Smooth muscle cell (in vitro differentiated cells): ENCODE results near the gene COPB1. TPM values are rescaled to one million over a fixed set of nuclear protein-coding genes. Genes with fewer than 3 reads are reported as not detected.
A peak's percentile ranks its signal among the peaks of the same experiment; 100 is the strongest.

Experiments used
- DNase-seq: peaks from one replicate; lab custom pipeline; 2025; ENCODE audit not compliant: unreplicated experiment; lab: John Stamatoyannopoulos, UW
- H2AFZ ChIP-seq: fragments of 200-600 bp; sonication (generic); 2 replicates; pipeline ENCODE4 v1.6.0; 2016; ENCODE audit warnings: antibody characterized with exemption, low read depth, mild to moderate bottlenecking
- H3F3A ChIP-seq: fragments of 200-600 bp; sonication (generic); 2 replicates; pipeline ENCODE4 v1.6.0; 2017; ENCODE audit warnings: antibody characterized with exemption, low read depth
- H3K27ac ChIP-seq: fragments of 200-600 bp; sonication (generic); 2 replicates; pipeline ENCODE4 v1.5.1; 2016; ENCODE audit warnings: low read depth, mild to moderate bottlenecking
- H3K27me3 ChIP-seq: fragments of 200-600 bp; sonication (generic); 2 replicates; pipeline ENCODE4 v1.6.1; 2016; ENCODE audit warnings: low read depth, mild to moderate bottlenecking
- H3K36me3 ChIP-seq: fragments of 200-600 bp; sonication (generic); 2 replicates; pipeline ENCODE4 v1.5.1; 2016; ENCODE audit warnings: low read depth
- H3K4me1 ChIP-seq: fragments of 200-600 bp; sonication (generic); 2 replicates; pipeline ENCODE4 v1.5.1; 2016; ENCODE audit warnings: low read depth
- H3K4me2 ChIP-seq: fragments of 200-600 bp; sonication (generic); 2 replicates; pipeline ENCODE4 v1.6.0; 2016; ENCODE audit warnings: mild to moderate bottlenecking
- H3K4me3 ChIP-seq: fragments of 200-600 bp; sonication (generic); 2 replicates; pipeline ENCODE4 v1.5.1; 2016; ENCODE audit warnings: mild to moderate bottlenecking
- H3K79me2 ChIP-seq: fragments of 200-600 bp; sonication (generic); 2 replicates; pipeline ENCODE4 v1.6.0; 2016; ENCODE audit warnings: low read depth, mild to moderate bottlenecking
- H3K9ac ChIP-seq: fragments of 200-600 bp; sonication (generic); 2 replicates; pipeline ENCODE4 v1.6.0; 2016; ENCODE audit warnings: low read depth
- H3K9me3 ChIP-seq: fragments of 200-600 bp; sonication (generic); replicated peaks from 2 replicates; pipeline ENCODE4 v1.5.1; 2016; ENCODE audit warnings: low read depth
- H4K20me1 ChIP-seq: fragments of 200-600 bp; sonication (generic); 2 replicates; pipeline ENCODE4 v1.6.0; 2016; ENCODE audit warnings: low read depth
- CTCF ChIP-seq: fragments of 200-600 bp; sonication (generic); IDR thresholded peaks from 2 replicates; pipeline ENCODE4 v1.5.1; 2017; ENCODE audit warnings: borderline replicate concordance, mild to moderate bottlenecking, antibody characterized with exemption; ENCODE audit not compliant: insufficient read depth, poor library complexity, severe bottlenecking
- WGBS: methylation state at CpG from one replicate; pipeline ENCODE4 v1.1.7; 2016; ENCODE audit warnings: low lambda C conversion rate; 5-methylcytosine and 5-hydroxymethylcytosine counted together
- polyA plus RNA-seq: library from polyadenylated mRNA; unstranded; fragments of >200 nt; fragmentation: Nextera tagmentation; extraction: Ambion mirVana; gene quantifications from 2 replicates; pipeline ENCODE4 v1.2.1, GENCODE V29; 2016
- total RNA-seq: library from RNA; depleted of rRNA; stranded (reverse); fragments of >200 nt; gene quantifications from 2 replicates; pipeline ENCODE4 v1.2.3, GENCODE V29; 2014

COPB1 gene
- 299 and 365 TPM in 2 replicates for total RNA-seq
- polyA plus RNA-seq, result 130 and 135 TPM in 2 replicates

DNA sequence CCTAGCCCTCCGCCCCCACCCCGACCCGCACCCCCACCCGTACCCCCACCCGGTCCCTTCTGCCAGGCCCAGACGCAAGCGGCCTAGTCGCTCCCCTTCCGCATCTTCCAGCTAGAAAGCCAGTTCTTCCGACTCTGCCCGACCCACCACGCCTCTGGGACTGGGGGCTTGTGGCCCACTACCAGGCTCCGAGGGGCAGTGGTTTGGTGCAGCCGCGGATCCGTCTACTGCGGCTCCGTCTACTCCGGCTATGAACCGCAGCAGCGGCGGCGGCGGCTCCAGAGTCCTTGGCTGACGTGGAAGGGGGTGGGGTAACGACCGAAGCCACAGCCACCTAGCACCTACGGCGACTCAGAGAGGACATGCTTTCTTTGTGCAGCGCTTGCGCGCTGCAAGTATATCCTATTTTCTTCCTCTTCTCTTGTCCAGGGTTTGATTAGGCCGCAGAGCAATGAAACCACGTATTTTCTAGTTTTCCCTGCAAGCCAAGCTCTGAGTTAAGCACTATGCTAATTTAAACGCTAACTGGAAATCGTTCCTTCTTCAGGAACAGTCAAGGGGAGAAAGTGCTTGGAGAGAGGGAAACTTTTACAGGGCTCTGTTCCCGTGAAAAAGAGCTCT lies at the start of gene COPB1:
Gene COPB1, minus strand, starts transcription at position 252 of the 621 bp plus-strand sequence. CDS start 883 bp downstream, outside the sequence.
- peak within 1 kb of the TSS; percentile 94 for H3K4me2 ChIP-seq
- H3F3A ChIP-seq, result peaks cover 12% of the 10 kb centered on the region
- H3K27ac ChIP-seq, result peak within 1 kb of the TSS; percentile 74
- no peaks in the 10 kb centered on the region for H3K9me3 ChIP-seq
- TF ChIP-seq CTCF, result no peak
- under 1% methylated on average over 32 of the region's 37 CpGs for WGBS
- H3K9ac ChIP-seq, result peak within 1 kb of the TSS; percentile 89
- peaks cover 39% of the 10 kb centered on the region for H4K20me1 ChIP-seq
- H3K4me1 ChIP-seq, result peaks cover 18% of the 10 kb centered on the region
- H3K36me3 ChIP-seq, result peaks cover 22% of the 10 kb centered on the region
- H3K27me3 ChIP-seq, result no peaks in the 10 kb centered on the region
- DNase-seq, result peak; percentile 48
- H3K4me3 ChIP-seq, result peak within 1 kb of the TSS; percentile 93
- peaks cover 49% of the 10 kb centered on the region for H3K79me2 ChIP-seq
- H2AFZ ChIP-seq, result peak within 1 kb of the TSS; percentile 80

- Histone ChIP-seq H3K79me2 (no peaks in the 10 kb centered on the region), H2AFZ (no peak overlapping the region), H3K27me3 (no peaks in the 10 kb centered on the region), H3K4me3 (no peak overlapping the region), H4K20me1 (no peaks in the 10 kb centered on the region), H3K9ac (no peak overlapping the region), H3K4me2 (no peak overlapping the region), H3K27ac (no peak overlapping the region), H3K9me3 (no peaks in the 10 kb centered on the region), H3F3A (no peaks in the 10 kb centered on the region), H3K4me1 (no peaks in the 10 kb centered on the region), H3K36me3 (no peaks in the 10 kb centered on the region)
- DNase-seq, result no peak
- WGBS, result 75% methylated on average over 2 of the region's 2 CpGs
- no peak for TF ChIP-seq CTCF
Measured at GRCh38 chr11:14547440-14547839, 47.8 kb upstream of the COPB1 start.

DNA sequence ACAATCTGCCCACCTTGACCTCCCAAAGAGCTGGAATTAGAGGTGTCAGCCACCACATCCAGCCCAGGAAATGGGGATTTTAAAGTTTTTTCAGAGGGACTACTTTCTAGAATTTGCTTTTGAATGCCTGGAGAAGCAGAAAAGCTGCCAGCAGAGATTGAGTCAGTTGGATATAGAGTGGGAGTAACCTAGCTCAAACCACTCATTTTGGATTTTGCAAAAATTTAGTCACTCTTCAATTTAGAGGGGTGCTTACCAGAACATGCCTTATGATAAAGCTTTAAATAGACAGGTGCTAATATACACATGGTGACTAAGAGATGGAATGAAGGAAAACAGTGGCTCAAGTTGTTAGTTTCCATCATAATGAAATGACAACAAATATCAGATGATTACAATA lies 47.1 kb upstream of the COPB1 start:
- Histone ChIP-seq H3K79me2 (no peaks in the 10 kb centered on the region), H3K27ac (no peak overlapping the region), H3K36me3 (no peaks in the 10 kb centered on the region), H3K4me1 (peaks cover 6% of the 10 kb centered on the region), H3K27me3 (no peaks in the 10 kb centered on the region), H2AFZ (no peak overlapping the region), H3K4me2 (no peak overlapping the region), H3K4me3 (no peak overlapping the region), H3F3A (no peaks in the 10 kb centered on the region), H3K9ac (no peak overlapping the region), H3K9me3 (no peaks in the 10 kb centered on the region), H4K20me1 (no peaks in the 10 kb centered on the region)
- no peak for TF ChIP-seq CTCF
- DNase-seq, result no peak

GRCh38 chr11:14544611-14545010 lies 45.0 kb upstream of the COPB1 start:
- H3F3A ChIP-seq, result no peaks in the 10 kb centered on the region
- no peaks in the 10 kb centered on the region for H3K36me3 ChIP-seq
- no peak overlapping the region for H3K4me3 ChIP-seq
- peak overlapping the region; percentile 11 for H2AFZ ChIP-seq
- no peak for DNase-seq
- H3K79me2 ChIP-seq, result no peaks in the 10 kb centered on the region
- no peaks in the 10 kb centered on the region for H4K20me1 ChIP-seq
- no peak overlapping the region for H3K4me2 ChIP-seq
- peaks cover 12% of the 10 kb centered on the region for H3K4me1 ChIP-seq
- no peak overlapping the region for H3K9ac ChIP-seq
- H3K27me3 ChIP-seq, result no peaks in the 10 kb centered on the region
- TF ChIP-seq CTCF, result no peak
- WGBS, result 53% methylated on average over 3 of the region's 3 CpGs
- no peaks in the 10 kb centered on the region for H3K9me3 ChIP-seq
- no peak overlapping the region for H3K27ac ChIP-seq
